22Rv1 (cell line): ENCODE results near the gene SLC44A5.

Experiments
- H3K27ac ChIP-seq: fragments of 450-650 bp; 2 replicates; pipeline ENCODE4 v1.5.1; 2017
- ZFX ChIP-seq: fragments of 450-650 bp; IDR thresholded peaks from 2 replicates; pipeline ENCODE4 v1.6.1; 2017; ENCODE audit warnings: antibody characterized with exemption, borderline replicate concordance
- TF ChIP-seq, protein P1 (sequence below): fragments of 450-650 bp; IDR thresholded peaks from 2 replicates; pipeline ENCODE4 v1.5.1; 2017; ENCODE audit warnings: mild to moderate bottlenecking

The SLC44A5 gene

GRCh38 chr1:75440274-75440673 is 170.6 kb downstream of the SLC44A5 start:
- H3K27ac ChIP-seq, result no peak overlapping the region
- no peak for TF ChIP-seq ZFX
- TF ChIP-seq, protein P1, sequence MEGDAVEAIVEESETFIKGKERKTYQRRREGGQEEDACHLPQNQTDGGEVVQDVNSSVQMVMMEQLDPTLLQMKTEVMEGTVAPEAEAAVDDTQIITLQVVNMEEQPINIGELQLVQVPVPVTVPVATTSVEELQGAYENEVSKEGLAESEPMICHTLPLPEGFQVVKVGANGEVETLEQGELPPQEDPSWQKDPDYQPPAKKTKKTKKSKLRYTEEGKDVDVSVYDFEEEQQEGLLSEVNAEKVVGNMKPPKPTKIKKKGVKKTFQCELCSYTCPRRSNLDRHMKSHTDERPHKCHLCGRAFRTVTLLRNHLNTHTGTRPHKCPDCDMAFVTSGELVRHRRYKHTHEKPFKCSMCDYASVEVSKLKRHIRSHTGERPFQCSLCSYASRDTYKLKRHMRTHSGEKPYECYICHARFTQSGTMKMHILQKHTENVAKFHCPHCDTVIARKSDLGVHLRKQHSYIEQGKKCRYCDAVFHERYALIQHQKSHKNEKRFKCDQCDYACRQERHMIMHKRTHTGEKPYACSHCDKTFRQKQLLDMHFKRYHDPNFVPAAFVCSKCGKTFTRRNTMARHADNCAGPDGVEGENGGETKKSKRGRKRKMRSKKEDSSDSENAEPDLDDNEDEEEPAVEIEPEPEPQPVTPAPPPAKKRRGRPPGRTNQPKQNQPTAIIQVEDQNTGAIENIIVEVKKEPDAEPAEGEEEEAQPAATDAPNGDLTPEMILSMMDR, result no peak

GRCh38 chr1:75438355-75438754 is 172.6 kb downstream of the SLC44A5 start:
- TF ChIP-seq, protein P1, result no peak
- no peak for TF ChIP-seq ZFX
- no peak overlapping the region for H3K27ac ChIP-seq

DNA sequence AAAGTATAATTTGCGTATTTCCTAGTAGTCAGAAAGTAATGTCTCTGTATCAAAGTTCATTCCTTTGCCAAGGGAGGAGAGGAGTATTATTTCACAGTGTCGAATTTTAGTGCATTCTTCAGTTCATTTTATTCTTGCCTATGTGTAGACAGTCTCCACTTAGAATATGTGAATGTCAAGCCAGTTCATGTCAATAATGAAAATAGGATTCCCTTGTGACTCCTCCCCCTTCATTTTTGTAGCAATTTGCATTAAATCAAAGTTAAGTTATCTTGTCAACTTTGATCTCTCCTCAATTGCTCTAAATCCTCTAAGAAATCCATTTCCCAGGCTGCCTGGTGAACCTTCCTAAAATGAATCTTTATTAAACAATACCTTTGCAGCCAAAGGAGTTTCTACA is 179.1 kb downstream of the SLC44A5 start:
- TF ChIP-seq, protein P1, result no peak
- no peak for TF ChIP-seq ZFX
- no peak overlapping the region for H3K27ac ChIP-seq

- TF ChIP-seq, protein P1, result no peak
- no peak for TF ChIP-seq ZFX
Observed at GRCh38 chr1:75430526-75430925, 180.4 kb downstream of the SLC44A5 start.

DNA sequence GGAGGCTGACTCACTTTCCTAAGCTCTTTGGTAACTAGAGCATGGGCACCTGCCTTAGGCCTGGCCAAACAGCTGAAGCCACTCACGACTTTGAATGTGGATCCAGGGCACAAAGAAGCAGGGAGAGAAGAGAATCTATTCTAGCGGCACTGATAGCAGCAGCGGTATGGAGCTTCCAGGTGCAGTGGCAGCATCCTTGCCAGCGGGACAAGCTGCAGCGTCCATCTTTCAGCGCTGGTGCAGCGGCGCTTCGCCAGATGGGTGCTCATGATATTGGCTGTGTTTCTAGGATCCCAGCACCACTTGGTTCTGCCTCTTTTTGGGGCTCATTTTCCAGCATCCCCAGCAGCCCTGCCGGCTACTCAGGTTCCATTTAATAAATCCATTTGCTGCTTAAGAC is 184.2 kb downstream of the SLC44A5 start:
- H3K27ac ChIP-seq, result no peak overlapping the region
- TF ChIP-seq ZFX, result no peak
- TF ChIP-seq, protein P1, result no peak

More at GRCh38 chr1:75430526-75430925, 180.4 kb downstream of the SLC44A5 start:
- H3K27ac ChIP-seq, result no peak overlapping the region

DNA sequence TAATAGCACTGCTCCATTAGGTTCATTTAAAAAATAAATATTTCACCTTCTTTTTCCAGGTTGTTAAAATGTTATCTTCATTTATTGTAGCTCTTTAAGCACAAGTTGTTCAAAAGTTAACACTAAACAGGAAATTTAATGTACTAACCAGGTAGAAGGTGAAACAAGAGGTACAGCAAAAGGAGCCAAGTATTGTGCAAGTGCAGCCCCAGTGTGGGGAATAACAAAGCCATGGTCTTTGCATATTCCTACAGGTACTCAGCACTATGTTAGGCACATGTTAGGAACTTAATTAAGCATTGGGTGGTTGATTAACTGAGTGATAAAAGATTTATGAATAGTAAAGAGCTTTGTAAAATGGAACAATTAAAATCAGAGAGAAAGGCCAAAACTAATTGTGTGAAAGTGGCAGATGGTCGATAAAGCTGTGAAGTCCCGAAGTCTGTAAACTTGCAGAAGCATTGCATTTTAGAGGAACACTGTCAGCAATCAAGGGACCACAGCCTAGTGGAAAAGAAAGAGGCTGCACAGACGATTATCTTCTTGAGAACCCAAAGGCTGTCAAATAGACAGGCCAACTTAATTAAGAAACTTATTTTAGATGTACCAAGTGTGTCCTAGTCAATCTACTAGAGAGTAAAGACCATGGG is 185.8 kb downstream of the SLC44A5 start:
- no peak for TF ChIP-seq ZFX
- TF ChIP-seq, protein P1, result no peak

DNA sequence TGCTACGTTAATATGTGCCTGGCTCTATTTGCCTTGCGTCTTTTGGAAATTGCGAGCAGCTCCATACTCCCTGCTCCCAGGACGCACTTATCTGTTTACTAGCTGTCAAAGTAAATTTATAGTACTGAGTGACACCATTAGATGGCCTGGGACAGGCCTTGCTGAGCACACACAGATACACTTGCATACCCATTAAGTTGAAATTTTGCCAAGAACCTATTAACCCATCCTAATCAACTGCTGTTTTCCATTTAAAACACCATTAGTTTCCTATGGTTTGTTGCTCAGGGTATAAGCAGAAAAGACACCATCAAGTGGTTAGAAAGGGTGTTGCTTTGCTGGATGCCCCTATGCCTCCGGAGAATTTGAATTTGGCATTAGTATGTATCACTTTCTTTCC is 187.3 kb downstream of the SLC44A5 start:
- H3K27ac ChIP-seq, result no peak overlapping the region
- TF ChIP-seq, protein P1, result peak; percentile 39
- no peak for TF ChIP-seq ZFX

More for the DNA sequence above, 185.8 kb downstream of the SLC44A5 start:
- no peak overlapping the region for H3K27ac ChIP-seq
